Measurements from ENCODE around the gene ATG7.

ATG7 gene

GRCh38 chr3:11445883-11446282 is 173.7 kb downstream of the ATG7 start:
- no peak for TF ChIP-seq CTCF (conservative IDR thresholded peaks at IDR 0.05)

DNA sequence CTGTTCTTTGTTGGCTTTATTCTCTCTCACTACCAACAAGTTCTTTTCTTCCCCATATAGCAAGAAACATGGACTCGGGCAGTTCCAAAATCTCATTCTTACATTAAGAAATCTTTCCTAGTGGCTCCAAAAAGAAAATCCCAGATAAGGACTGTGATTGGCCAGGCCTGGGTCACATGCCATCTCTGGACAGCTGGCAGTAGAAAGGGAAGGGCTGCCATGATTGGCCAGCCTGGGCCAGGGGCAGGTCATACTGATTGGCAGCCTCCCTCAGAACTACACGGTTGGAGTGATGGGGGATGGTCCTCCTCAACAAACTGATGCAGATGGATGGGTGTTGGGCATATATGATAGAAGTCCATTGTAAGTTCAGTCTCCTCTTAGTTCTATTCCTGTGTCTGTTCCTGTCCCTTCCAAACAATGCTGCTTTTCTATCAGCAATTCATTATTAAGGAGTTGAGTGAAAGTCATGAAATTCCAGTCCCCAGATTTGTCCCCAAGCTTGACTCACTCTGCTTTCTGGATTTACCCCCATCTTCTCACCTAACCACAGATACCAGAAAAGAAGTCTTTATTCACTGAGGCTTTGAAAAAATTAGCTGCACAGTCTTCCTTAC is 175.5 kb downstream of the ATG7 start:
- no peak overlapping the region for H3K27ac ChIP-seq
- TF ChIP-seq CTCF (conservative IDR thresholded peaks at IDR 0.05), result no peak

More at GRCh38 chr3:11445883-11446282, 173.7 kb downstream of the ATG7 start:
- no peak overlapping the region for H3K27ac ChIP-seq

- H3K27ac ChIP-seq, result no peak overlapping the region
- no peak for TF ChIP-seq CTCF (conservative IDR thresholded peaks at IDR 0.05)
Measured at GRCh38 chr3:11450015-11450414, 177.8 kb downstream of the ATG7 start.

DNA sequence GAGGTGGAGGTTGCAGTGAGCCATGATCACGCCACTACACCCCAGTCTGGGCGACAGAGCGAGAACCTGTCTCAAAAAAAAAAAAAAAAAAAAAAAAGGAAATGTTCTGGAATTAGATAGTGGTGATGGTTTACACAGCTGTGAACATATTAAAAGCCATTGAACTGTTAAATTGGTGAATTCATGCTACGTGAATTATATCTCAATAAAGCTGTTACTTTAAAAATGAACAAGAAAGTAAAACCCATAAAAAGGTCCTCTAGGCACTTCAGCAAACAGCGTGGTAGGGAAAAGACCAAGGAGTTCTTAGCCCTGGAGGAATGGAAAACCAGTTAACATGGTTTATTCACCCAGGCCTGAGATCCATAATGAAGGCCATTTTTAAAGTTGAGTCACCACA is 180.1 kb downstream of the ATG7 start:
- H3K27ac ChIP-seq, result no peak overlapping the region
- no peak for TF ChIP-seq CTCF (conservative IDR thresholded peaks at IDR 0.05)

GRCh38 chr3:11452885-11453847 is 181.0 kb downstream of the ATG7 start:
- TF ChIP-seq CTCF (conservative IDR thresholded peaks at IDR 0.05), result no peak
- H3K27ac ChIP-seq, result no peak overlapping the region

DNA sequence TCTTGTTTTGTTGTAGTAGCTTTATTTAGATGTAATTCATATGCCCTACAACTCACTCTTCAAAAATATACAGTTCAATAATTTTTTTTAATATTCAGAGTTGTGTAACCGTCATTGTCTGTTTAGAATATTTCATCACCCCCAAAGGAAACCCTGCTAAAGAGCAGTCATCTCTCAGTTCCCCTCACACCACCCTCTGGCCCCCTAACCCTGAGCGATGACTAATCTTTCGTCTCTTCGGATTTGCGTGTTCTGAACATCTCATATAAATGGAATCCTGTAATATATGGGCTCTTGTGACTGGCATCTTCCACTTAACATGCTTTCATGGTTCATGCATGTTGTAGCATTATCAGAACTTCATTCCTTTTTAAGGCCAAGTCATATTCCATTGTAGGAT is 183.8 kb downstream of the ATG7 start:
- H3K27ac ChIP-seq, result no peak overlapping the region
- TF ChIP-seq CTCF (conservative IDR thresholded peaks at IDR 0.05), result no peak

- no peak for TF ChIP-seq CTCF (conservative IDR thresholded peaks at IDR 0.05)
- H3K27ac ChIP-seq, result no peak overlapping the region
Measured at GRCh38 chr3:11457135-11457534, 184.9 kb downstream of the ATG7 start.

Measured in VCaP (cell line).